HG03060 (cell line): ENCODE results near the gene TRAF5.
"Not testable (repeated sequence)": the region's sequence is repeated elsewhere in the genome, so short reads cannot be mapped to it uniquely, and the experiment has no call there.

ENCODE experiments used
- ATAC-seq: cut with Tn5 transposase; IDR thresholded peaks from one replicate; pipeline ENCODE4 v1.9.1; 2021; ENCODE audit warnings: low read depth, moderate number of reproducible peaks; ENCODE audit not compliant: unreplicated experiment

The TRAF5 gene, protein sequence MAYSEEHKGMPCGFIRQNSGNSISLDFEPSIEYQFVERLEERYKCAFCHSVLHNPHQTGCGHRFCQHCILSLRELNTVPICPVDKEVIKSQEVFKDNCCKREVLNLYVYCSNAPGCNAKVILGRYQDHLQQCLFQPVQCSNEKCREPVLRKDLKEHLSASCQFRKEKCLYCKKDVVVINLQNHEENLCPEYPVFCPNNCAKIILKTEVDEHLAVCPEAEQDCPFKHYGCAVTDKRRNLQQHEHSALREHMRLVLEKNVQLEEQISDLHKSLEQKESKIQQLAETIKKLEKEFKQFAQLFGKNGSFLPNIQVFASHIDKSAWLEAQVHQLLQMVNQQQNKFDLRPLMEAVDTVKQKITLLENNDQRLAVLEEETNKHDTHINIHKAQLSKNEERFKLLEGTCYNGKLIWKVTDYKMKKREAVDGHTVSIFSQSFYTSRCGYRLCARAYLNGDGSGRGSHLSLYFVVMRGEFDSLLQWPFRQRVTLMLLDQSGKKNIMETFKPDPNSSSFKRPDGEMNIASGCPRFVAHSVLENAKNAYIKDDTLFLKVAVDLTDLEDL

DNA sequence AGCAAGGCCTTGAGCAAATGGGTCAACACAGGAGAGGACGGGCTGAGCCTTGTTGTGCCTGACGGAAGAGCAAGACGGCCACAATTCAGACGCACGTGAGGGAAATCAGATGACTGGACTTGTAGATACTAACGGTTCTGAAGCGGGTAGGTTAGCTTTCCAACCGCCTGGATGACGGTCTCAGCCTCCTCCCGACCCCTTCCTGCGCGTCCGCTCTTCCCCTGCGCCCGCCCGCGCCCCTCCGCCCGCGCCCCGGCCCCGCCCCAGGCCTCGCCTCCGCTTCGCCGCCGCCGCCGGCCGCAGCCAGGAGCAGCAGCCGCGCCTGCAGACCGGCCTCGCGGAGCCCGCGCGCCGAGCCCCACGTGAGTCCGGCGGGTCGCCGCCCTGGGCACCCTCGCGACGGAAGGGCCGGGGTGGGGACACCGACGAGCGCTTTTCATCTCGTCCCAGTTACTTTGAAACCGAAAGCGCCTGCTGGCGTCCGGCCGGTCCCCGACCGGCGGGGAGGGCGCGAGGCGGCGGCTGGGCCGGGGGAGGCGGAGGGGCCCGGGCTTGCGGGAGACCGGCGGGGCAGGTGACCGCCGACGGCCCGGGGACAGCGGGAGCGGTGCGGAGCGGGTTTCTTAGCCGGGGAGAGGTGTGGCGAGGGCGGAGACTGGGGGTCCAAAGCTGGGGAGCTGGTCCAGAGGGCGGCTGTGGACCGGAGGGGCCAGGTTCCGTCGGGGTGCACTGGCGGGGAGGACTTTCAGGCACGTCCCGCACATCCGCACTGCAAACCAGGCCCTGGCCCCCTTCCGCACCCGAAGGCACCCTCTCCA is at the start of gene TRAF5:
Gene TRAF5 (plus strand): TSS at position 306 of the 818 bp plus-strand sequence. CDS start 26,407 bp downstream, outside the sequence.
- ATAC-seq, result no peak

DNA sequence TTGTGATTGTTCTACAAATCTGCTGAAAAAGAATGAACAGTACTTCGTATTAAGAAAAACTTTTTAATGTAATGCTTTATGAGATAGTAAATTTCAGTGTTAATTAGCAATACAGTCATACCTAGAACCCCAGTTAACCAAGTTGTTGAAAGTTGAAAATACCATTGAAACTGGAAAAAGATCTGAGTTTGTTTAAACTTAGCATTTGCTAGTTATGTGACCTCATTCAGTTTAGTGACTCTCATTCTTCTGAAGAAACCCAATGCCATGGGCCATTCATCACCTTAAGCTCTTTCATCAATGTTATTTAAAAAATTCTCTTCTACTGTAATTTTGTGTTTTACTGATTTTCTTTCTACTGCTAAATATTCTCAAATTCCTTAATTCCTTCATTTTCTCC is 47.3 kb upstream of the TRAF5 start:
- ATAC-seq, result no peak

DNA sequence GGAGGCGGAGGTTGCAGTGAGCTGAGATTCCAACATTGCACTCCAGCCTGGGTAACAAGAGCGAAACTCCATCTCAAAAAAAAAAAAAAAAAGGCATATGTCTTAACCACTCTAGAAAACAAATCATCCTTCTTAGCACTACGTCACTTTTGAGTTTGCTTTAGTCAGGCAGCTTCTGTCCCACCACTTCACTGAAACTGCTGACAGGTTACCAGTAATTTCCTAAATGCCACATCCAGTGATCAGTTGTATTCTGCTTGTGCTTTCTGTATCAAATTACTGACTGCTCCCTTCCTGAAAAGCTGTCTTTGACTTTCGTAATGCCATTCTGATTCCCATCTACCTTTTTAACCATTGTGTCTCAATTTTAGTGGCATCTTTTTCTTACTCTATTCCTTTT is 45.7 kb upstream of the TRAF5 start:
- no peak for ATAC-seq

DNA sequence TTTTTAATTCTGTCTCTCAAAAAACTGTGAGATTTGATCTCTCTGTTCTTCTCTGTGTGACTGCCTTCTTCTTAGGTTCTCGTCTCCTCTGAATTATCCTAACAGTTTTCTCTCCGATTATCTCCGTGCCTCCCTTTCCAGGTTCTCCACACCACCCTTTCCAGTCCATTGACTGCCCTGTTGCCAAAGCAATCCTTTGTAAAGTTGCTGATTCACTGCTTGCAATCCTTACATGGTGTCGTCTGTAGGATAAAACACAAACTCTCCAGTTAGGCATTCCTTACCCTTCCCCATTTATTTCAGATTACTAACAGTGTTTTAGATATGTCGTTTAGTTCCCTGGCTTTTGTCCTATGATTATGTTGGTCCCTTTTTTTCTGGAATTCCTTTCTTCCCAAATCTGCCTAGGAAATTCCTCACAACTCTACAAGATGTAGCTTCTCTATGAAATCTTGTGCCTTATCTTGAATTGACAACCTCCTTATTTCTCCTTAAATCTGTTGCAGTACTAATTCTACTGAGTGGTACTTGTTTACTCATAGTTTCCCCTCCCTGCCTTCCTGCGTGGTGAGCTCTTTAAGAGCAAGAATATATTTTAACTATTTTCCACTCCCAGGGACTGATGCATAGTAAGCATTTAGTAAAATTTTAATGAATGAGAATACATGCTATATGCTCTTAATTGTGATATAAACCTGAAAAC is 45.2 kb upstream of the TRAF5 start:
- no peak for ATAC-seq

DNA sequence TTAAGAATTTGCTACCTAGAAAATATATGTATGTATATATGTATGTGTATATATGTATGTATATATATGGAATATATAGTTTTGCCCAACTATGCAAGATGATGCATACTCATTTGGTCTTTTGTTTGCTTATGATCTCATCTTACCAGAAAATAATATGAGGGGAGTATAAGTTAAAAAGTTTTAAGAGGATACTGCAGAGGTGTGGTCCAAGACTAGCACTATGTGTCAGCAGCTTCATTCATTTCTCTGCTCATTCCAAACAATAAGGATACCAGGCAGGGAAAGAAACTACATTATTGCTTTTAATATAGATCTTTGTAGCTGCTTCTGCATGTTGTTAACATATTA is 44.6 kb upstream of the TRAF5 start:
- ATAC-seq, result no peak

DNA sequence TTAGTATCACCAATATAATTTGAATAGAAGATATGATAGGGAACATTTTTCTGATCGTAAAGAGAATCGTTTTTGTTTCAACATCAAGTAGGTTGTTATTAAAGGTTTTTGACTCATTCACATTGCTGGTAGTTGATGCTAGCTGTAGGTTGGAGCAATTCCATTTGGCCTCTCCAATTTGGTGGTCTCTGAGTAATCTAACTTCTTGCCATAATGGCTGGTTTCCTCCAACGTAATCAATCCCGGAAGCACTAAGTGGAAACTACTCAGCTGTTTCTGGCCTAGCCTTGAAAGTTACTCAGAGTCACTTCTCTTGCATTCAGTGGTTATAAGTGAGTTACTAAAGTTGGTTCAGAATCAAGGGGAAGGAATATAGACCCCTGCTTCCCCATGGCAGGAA is 41.4 kb upstream of the TRAF5 start:
- ATAC-seq, result no peak

DNA sequence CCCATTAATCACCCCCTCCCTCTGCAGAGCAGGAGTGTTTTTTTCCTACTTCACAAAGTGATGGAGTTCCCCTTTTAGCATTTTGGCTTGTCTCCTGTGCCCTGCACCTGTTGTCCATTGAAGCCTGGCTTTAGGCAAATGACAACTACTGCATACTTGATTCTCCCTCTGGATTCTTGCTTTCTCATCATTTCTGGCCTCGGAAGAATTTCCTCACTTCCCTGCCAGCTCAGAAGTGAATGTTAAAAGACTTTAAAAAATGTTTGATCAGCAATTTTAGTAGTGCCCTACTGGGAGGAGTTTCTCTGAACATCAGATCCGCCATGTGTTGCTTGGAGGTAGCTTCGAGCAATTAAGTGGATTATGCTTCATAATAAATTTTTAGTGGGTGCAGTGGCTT is 39.4 kb upstream of the TRAF5 start:
- ATAC-seq, result no peak

DNA sequence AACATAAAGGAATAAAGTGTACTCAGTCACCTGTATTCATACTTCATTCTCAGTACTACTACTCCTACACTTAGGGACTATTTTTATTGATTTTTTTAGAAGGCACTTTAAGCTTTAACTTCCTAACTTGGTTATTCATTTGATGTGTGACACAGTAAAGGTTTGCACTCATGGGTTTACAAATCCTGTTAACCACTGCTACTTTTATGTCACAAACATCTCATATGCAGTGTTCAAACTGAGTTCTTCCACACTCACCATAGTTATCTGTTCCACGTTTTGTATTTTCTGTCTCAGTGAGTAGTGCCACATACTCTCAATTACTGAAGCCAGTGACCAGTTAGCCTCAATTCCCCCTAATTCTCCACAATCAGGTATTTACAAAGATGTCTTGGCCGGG is 34.2 kb upstream of the TRAF5 start:
- ATAC-seq, result no peak

DNA sequence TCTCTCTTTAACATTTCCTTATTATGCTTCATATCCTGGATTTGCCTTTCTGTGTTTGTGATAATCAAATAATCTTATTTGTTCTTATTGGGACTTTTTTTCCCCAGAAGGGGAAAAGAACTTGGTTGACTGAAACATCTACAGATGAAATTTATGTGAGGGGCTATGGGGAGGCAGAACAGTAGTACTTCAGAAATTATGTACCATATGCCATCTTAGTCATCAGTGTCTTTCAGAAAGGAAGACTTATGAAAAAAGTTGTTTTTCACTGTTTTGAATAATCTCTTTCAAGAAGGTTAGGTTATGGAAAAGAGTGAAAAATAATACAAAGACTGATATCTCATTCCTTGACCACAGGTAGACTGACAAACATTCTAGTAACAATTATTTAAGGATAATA is 30.2 kb upstream of the TRAF5 start:
- no peak for ATAC-seq

DNA sequence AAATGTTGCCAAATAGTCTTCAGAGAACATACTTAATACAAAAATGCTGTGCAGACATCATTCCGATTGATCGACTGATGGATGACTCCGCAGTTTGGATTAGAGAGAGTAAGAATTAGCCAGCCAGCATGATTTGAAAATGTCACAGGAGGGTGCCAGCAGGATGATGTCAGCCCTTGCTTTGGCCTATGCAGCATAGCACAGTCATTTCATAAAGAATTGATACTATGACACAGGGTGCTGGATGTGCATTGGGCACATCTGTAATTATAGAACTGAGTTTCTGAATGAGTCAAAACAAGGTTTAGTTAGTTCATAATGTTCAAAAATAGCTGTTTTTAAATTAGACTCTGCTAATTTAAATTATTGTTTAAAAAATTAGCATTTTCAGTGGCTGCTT is 21.6 kb upstream of the TRAF5 start:
- ATAC-seq, result peak; percentile 97

DNA sequence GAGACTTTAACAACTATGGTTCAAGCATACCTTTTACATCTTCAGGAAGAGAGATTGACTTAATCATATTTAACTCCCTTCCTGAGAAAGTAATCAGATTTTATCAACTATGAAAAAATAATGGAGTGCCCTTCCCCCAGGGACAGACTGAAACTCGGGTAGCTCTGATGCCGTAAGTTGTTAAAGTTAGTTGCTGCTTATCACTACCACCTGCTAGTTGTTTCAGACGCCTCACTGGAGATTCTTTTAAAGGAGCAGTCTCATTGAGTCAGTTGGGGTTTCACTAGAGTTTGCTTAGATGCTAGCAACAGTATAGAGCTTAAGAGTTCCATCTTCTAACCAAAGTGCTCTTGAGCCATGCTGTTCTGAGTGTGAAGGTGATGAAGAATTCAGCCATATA is 17.0 kb upstream of the TRAF5 start:
- ATAC-seq, result no peak

DNA sequence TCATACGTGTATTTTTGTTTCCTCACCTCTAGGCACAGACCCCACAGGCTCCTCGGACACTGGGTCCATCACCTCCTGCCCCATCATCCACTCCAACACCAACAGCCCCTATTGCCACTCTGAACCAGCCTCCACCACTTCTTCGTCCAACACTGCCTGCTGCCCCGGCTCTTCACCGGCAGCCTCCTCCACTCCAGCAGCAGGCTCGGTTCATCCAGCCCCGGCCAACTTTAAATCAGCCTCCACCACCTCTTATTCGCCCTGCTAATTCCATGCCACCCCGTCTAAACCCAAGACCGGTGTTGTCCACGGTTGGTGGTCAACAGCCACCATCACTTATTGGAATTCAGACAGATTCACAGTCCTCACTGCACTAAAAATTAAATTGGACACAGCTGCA is 13.2 kb upstream of the TRAF5 start:
- no peak for ATAC-seq

DNA sequence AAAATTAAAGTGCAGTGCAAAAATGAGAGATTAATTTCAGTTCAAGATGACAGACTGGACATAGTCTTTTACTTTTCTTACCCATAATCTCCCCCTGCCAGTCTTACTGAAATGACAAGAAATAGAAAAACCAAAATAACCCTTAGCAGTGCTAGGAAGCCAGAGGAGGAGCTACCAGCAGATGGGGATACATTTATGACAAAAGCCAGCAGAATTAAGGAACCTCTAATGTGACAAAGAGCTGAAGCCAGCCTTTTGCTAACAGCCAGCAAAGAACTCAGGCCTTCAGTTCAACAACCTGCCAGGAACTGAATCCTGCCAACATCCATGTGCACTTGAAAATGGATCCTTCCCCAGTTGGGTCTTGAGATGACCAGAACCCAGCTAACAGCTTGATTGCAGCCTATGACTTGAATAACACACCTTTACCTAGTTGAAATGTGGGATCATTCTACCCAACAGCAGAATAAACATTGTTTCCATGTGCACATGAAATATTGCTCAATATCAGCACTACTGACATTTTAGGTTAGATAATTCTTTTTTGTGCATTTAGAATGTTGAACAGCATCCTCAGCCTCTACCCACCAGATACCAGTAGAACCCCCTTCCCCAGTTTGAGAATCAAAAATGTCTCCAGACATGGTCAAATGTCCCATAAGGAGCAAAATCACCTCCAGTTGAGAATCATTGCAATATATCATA is 7.9 kb upstream of the TRAF5 start:
- no peak for ATAC-seq

DNA sequence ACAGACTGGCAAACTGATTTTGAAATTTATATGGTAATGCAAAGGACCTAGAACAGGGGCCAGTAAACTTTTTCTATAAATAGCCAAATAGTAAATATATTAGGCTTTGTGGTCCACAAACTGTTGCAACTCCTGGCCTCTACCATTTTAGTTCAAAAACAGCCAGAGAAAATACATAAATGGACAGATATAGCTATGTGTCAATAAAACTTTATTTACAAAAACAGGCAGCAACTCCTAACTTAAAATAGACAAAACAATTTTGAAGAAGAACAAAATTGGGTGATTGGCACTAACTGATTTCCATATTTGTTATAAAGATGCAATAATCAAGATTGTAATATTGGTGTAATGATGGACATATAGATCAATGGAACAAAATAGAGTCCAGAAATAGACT is 6.7 kb upstream of the TRAF5 start:
- no peak for ATAC-seq

DNA sequence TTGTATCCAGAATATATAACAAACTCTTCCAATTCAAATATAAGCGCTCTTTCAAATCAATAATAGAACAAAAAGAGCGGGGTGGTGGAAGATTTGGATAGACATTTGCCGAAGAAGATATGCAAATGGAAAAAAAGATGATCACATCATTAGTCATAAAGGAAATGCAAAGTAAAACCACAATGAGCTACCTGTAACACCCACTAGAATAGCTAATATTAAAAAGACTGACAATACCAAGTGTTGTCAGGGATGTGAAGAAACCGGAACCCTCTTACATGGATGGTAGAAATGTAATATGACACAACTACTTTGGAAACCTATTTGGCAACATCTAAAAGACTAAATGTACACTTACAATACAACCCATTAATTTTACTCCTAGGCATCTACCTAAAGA is 5.7 kb upstream of the TRAF5 start:
- no peak for ATAC-seq

DNA sequence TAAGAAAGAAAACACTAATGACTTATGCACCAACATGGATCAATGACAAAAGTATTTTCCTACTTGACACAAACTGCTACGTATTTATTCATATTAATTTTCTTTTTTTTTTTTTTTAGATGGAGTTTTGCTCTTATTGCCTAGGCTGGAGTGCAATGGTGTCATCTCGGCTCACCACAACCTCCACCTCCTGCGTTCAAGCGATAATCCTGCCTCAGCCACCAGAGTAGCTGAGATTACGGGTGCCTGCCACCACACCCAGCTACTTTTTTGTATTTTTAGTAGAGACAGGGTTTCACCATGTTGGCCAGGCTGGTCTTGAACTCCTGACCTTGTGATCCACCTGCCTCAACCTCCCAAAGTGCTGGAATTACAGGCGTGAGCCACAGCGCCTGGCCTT is 5.0 kb upstream of the TRAF5 start:
- ATAC-seq, result not testable (repeated sequence)

DNA sequence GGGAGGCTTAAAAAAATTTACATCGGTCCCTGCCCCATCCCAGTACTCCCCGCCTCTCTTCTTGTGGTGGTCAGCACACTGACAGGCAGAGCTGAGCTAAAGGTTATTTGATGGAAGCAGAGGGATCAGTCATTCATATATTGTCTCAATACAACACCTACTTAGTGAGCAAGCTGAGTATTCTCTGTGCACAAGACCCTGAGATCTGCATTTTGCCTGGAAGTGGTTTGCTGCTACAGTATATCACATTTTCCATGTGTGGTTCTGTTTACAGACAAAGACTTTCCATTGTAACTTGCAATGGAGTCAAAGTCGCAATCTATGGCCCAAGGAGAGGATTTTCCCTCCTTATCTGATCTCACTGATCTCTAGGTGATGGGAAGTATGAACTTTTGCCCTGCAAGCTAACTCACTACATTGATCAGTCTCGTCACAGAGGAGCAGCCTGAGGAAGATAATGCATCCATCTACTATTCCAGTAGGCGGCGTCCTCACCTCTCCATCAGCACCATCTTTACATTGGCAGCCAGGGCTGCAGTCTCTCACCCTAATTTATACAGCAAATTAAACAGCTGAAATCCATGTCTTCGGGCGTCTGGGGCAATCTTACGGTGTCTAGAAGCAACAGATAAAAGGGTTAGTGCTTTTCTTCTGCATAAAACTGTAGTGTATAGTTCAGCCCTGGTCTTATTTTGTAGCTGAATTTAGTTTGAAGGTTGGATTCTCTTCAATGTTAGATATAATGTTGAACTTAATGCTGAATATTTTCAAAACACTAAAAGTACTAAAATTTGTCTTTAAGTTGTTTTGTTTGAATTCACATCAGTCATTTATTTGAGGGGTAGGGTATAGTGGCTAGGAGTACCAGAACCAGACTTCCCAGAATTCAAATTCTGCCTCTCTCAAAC is 3.2 kb upstream of the TRAF5 start:
- ATAC-seq, result peak; percentile 64

DNA sequence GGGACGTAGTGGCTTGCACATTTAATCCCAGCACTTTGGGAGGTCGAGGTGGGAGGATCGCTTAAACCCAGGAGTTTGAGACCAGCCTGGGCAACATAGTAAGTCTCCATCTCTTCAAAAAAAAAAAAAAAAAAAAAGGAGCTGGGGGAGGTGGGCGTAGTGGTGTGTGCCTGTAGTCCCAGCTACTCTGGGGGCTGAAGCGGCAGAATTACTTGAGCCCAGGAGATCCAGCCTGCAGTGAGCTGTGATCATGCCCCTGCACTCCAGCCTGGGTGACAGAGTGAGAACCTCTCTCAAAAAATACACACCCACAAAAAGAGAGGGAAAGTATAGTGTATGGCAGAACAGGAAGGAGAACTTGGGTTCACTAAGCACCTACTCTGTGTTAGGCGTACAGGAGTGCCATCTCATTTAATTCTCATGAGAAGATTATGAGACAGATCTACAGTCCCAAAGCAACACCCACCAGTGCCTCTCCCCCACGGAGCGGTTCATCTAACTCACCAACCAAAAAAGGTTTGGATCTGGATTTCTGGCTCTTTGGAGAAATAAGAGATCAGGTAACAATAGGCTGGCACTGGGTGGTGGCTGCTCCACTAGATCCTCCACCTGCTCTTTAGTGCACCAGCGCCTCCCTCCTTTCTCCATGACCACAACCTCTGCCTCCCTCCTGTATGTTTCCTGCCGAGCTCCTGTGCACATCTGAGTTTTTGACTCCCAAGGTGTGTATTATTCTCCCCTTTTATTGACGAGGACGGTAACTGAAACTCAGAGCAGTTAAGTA is 1.4 kb upstream of the TRAF5 start:
- ATAC-seq, result no peak

DNA sequence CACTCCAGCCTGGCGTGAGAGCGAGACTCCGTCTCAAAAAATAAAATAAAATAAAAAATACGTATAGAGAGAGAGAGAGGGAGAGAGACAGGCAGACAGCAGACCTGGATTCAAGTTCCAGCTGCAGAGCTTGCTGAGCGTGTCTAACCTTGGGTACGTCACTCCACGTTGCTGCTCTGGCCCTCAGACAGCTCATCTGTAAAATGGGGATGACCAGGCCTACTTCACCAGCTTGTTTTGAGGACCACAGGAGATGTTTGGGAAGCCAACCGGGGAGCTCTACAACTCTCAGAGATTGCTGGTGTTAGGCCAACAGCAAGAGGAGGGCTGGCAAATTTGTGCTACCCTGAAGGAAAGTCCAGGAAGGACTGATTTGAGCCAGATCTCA is 499 bp upstream of the TRAF5 start:
- no peak for ATAC-seq
